ENCODE measurements around the gene NES.

DNA sequence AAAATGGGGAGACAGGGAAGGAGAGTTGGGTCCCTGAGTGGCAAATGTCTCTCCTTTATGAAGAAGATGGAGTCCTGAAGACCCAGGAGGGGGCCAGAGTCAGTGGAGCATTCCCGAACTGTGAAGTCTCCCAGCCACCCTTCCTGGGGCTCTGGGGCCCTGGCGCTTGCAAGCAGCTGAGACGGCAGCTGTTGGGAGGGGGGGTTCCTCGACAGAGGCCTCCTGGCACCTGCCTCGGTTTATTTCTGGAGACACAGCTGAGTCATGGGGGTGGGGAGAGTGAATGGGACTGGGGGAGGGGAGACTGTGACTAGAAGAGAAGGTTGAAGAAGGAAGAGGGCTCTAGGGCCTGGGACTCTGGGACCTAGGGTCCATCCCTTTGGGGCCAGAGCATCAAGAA lies 14.0 kb downstream of the NES start:
- TF ChIP-seq TAF1 (IDR thresholded peaks at IDR 0.05; ENCODE audit: borderline replicate concordance, low read depth, low read length), result no peak
- TF ChIP-seq, protein P1, sequence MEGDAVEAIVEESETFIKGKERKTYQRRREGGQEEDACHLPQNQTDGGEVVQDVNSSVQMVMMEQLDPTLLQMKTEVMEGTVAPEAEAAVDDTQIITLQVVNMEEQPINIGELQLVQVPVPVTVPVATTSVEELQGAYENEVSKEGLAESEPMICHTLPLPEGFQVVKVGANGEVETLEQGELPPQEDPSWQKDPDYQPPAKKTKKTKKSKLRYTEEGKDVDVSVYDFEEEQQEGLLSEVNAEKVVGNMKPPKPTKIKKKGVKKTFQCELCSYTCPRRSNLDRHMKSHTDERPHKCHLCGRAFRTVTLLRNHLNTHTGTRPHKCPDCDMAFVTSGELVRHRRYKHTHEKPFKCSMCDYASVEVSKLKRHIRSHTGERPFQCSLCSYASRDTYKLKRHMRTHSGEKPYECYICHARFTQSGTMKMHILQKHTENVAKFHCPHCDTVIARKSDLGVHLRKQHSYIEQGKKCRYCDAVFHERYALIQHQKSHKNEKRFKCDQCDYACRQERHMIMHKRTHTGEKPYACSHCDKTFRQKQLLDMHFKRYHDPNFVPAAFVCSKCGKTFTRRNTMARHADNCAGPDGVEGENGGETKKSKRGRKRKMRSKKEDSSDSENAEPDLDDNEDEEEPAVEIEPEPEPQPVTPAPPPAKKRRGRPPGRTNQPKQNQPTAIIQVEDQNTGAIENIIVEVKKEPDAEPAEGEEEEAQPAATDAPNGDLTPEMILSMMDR (IDR thresholded peaks at IDR 0.05), result no peak
- TF ChIP-seq, protein P2, sequence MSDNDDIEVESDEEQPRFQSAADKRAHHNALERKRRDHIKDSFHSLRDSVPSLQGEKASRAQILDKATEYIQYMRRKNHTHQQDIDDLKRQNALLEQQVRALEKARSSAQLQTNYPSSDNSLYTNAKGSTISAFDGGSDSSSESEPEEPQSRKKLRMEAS (IDR thresholded peaks at IDR 0.05; ENCODE audit: low read depth), result no peak

Measured in SK-N-SH (cell line).